NCI-H128 (cell line): ENCODE results near the gene STK10.

Source experiments
- DNase-seq: peaks from one replicate; lab custom pipeline; 2025; ENCODE audit not compliant: unreplicated experiment; lab: John Stamatoyannopoulos, UW

The STK10 gene

DNA sequence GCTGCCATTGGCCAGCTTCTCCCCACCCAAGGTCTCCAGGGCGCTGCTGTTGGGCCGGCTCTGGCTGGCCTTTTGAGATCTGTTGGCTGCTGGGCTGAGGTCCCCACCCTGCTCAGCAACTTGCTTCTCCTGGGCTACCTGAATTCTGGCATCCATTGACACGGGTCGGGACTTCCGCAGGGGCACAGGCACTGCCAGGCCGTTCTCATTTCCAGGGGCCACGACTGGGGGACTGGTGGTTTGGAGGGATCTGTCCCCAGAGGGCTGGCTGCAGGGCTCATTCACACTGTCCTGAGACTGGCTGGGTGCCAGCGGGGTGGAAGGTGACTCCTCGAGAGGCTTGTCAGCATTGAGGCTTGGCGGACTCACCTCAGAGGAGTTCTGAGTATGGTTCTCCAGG is 94.5 kb downstream of the STK10 start:
- DNase-seq: no peak

DNA sequence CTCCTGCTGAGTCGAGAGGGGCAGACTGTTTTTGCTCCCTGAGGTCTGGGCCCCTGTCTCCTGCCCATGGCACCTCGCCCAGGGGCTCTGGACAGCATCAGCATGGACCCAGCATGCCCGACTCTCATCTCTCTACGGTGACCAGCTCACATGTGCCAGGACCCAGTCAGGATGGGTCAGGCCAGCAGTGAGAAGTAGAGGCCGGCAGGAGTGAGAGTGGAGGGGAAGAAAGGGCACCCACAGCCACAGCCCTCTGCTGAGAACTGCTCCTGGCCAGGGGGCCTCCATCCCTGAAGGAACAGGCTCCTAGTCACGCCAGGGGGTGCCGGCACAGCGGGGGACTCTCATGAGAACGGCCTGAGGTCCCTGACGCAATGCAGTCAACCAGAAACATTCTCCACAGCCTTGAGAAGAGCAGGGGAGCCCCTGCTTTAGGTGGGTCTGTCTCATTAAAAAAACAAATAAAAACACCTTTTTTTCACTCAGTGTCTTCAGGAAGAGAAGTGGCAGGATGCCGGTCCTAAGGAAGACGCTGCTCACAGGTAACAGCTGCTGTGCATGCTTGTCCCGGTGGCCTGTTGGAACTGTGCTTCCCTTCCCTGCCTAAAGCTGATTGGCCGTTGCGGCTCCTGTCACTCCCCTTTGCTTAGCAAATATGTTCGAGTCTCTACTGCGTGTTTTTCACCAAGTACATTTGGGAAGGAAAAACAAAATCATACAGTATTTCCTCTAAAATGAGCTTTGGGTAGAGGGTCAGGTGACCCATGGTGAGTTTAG is 95.9 kb downstream of the STK10 start:
- no peak for DNase-seq

DNA sequence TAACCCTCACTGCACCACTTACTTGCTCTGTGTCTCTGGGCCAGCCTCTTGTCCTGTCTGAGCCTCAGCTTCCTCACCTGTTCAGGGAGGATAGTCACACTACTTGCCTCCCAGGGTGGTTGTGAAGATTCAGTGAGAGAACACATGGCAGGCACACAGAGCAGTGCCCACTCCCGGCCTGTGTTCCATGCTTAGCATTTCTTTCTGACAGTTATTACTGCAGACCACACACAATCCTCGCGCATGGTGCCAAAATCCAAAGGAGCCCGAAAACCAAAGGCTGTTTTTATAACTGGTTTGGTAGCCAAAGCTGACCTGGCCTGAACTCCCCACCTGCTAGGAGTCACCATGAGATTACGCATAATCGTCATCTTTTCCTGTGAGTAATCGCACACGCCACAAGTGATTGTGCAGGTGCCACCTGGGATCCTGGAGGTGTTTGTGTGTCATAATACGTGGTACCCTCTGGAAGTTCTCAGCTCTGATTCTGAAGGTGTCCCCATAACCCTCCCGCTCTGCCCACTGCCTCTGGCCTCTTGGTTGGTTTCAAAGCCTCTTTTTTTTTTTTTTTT is 97.0 kb downstream of the STK10 start:
- DNase-seq: no peak

DNA sequence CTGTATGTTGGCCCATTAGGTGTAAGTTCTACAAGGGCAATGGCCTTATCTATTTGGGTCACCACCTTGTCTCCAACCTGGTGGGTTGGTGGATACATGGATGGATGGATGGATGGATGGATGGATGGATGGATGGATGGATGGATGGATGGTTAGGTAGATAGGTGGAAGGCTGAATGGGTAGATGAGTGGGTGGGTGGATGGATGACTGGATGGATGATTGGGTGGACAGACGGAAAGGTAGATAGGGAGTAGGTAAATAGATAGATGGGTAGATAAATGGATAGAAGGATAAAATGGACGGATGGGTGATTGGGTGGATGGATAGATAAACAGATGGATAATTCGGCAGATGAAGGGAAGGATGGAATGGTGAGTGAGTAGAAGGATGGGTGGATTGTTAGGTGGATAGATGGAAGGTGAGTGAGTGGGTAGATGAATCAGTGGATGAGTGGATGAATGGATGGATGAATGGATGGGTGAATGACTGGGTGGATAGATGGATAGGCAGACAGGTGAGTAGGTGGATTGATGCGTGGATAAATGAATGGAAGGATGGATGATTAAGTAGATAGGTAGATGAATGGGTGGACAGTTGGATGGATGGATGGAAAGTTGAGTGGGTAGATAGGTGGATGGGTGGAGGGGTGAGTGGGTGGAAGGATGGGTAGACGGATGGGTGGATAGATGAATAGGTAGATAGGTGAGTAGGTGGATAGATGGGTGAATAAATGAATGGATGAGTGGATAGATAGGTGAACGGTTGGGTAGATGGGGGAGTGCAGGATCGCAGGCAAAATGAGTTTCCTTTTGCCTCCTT is 98.5 kb downstream of the STK10 start:
- DNase-seq: no peak

DNA sequence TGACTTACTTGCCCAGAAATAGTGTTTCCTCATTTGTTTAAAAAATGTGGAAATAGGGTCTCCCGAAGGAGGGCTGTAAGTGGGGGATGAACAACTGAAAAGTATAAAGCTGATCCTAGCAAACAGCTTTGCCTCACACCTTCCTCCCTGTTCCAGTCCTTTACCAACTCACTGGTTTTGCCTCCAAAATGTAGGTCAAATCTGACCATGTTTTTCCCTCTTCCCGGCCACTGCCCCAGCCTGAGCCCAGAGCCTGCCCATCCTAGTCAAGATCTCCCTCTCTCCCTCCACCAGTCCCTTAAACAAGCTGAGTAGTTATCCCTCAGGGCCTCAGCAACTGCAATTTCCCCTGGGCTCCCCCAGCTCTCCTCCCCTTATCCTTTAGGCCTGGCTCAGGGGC is 99.2 kb downstream of the STK10 start:
- no peak for DNase-seq

DNA sequence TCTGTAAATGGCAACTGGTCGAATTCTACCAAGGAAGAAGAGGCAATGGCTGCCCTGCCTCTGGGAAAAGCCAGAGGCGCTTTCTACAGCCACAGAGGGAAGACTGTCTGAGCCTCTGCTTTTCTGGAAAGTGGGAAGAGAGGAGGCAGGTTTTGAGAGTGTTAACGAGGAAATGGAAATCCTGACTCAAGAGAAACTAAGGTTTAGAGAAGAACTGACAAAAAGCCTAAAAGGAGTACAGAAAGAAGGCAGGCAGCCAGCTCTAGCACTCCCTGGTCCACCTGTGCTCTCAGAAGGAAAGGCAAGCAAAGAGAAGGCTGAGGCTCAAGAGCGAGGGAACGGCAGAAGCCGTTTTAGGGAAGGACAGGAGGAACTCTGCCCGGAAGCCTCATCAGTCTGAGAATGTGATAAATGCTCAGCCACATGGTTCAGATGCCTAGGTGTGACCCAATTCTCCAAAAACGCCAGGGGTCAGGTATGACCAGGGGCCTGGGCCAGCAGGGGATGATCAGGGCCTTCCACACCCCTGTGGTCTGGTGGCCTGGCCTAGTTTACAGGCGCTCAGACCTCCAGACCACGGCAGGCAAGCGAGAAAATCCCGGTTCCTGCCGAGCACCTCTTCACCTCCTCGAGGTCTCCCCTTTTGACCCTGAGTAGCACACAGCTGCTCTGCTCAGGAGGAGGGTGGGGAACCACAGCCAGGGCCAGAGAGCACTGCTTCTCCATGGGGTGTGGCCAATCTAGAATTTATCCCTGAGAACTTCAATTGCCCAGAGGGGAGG is 101.6 kb downstream of the STK10 start:
- DNase-seq: no peak

DNA sequence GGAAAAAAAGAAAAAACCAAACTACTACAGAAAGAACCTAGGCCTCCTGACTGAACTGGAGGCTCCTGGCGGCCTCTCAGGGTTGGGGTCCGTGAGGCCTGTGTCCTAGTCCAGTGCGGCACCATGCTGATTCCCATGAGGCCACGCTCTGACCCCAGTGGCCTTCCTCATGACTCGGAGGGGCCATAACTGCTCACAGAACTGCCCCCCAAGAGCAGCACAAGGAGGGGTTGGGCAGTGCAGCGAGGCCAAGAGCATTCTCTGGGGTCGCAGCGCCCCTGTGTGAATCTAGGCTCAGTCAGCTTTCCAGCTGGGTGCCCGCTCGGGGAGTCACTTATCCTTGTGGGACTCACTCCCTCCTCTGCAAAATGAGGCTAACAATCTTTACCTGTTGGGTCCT is 102.3 kb downstream of the STK10 start:
- no peak for DNase-seq

DNA sequence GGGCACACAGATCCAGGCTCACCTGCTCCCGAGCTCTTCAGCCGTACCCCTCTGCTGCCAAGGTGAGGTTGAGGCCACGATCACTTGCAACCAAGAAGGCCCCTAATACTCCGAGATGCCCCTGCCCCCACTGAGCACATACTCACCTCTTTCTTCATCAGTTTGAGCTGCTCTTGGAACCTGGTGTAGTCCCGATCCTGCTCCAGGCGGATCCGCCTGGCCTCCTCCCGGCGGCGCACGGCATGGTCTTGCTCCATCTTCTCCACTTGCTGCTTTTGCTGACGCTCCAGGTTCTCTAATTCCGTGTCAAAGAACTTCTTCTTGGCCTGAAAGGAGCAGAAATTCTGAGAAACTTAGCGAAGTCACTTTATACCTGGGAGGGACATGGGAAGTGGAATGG is 105.8 kb downstream of the STK10 start:
- DNase-seq: no peak

DNA sequence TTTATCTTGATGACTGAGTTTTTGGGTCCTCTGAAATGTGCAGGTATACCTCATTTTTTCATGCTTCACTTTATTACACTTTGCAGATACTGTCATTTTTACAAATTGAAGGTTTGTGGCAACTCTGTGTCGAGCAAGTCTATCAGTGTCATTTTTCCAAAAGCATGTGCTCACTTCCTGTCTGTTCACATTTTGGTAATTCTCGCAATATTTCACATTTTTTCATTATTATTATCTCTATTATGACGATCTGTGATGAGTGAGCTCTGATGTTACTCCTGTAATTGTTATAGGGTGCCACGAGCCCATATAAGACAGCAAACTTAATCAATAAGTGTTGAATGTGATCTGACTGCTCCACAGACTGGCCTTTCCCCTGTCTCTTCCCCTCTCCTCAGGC is 108.1 kb downstream of the STK10 start:
- no peak for DNase-seq

DNA sequence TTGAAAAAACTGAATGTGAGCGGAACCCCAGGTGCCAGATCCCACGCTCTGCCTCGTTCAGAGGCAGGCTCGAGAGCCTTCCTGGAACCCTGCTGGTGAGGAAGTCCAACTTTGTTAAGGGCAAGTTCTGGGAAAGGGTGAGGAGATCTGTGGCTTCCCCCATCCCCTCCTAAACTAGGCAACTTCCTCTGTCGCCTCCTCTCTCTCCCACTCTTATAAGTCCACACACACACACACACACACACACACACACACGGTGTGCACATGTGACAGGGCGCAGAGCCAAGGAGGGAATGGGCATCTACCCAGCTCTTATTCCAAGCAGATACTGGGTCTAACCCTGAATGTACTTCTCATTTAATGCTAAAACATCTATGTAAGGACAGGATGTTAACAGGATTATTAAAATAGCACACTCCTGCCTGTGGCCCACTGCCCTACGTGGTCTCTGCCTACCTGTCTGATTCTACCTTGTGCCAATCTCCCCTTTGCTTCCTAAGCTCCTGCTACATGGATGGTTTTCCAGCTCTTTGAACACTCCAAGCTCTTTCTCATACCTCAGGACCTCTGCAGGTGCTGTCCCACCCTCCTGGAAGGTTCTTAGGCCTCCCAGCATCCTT is 109.2 kb downstream of the STK10 start:
- no peak for DNase-seq

DNA sequence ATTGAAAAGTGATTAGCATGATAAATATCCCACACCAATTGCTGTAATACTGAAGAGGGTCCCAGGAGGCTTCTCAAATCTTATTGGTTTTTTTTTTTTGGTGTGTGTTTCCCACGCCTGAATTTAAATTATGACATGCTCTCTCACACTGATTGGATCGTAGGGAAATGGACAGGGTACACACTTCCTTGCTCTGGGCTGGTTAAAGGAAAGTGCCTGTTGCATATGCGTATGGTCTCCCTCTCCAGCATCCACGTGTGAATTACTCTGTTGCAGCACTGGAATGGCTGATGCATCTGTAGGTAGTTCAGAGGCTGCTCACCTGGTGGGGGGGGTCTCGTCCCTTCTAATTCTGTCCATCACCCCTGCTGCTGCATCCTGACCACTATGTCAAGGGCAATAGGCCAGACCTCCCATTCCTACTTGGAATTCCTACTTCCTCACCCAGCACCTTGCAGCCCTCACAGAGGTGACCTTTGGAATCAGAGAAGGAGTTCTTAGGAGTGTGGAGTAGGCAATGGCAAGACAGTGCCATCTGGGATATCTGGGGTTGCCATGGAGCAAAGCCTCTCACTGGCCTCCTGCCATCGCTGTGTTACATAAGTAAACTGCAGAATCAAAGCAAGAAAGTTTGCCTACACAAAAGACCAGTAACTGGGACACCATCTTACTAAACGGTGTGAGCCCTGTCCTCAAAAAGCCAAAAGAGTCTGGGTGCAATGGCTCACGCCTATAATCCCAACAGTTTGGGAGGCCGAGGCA is 110.2 kb downstream of the STK10 start:
- no peak for DNase-seq

DNA sequence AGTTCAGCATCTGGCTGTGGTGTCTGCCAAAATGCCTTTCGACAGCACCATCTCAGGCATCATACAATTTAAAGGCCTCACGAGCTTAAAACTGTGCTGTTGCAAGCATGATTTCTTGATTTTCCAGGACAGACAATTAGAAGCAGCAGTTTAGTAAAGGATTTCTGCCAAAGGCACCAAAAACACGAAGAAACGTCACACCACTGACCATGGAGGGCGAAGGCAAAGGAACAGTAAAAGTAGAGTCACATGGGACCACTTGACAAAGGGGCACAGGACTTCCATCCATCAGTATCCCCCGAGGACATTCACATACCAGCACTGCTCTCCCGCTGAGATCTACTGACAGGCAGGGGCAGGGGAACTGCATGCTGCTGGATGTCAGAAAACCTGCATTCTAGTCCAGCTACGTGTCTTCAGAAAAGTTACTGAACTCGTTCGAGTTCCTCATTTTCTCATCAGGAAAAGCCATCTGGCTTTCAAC is 111.2 kb downstream of the STK10 start:
- no peak for DNase-seq

DNA sequence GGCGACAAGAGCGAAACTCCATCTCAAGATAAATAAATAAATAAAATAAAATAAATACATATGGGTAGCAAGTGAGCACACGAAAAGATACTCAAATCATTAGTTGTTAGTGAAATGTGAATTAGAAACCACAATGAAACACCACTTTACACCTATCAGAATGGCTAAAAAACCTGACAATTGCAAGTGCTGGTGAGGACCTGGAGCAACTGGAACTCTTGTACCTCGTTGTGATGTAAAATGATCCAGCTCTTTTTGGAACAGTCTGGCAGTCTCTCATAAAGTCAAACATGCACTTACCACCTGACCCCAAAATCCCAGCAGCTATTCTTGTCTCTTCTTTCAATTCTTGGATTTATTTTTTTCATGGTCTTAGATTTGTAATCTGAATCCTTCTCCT is 112.4 kb downstream of the STK10 start:
- DNase-seq: no peak

DNA sequence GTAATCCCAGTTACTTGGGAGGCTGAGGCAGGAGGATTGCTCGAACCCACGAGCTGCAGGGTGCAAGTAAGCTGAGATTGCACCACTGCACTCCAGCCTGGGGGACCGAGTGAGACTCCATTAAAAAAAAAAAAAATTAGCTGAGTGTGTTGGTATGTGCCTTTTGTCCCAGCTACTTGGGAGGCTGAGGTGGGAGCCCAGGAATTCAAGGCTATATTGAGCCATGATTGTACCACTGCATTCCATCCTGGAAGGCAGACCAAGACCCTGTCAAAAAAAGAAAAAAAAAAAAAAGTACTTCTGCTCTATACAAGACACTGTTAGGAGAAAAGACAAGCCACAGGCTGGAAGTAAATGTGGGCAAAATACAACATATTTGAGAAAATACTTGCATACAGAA is 113.1 kb downstream of the STK10 start:
- DNase-seq: no peak

DNA sequence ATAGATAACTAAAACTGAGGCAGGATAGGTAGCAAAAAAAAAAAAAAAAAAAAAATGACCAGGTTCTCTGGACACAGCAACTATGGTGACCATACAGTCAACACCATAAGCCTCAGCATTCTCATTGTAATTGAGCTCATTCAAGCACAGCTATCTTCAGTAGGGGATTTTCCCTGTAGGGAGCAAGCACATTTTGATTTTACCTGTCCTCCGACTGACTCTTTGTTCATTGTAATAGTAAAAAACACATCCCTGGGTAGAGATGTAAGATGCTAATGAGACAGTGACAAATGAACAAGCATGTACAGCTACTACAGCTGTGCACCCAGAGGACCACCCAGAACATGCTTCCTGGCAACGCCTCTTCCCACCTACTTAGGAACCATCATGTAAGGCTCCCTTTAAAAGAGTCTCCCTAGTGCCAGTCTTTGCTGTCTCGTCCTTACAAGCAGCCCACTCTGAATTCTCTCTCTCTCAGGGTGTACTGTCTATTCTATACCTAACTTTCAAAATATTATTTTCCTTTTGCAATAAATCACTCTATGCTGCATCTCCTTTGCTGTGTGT is 116.6 kb downstream of the STK10 start:
- DNase-seq: no peak

DNA sequence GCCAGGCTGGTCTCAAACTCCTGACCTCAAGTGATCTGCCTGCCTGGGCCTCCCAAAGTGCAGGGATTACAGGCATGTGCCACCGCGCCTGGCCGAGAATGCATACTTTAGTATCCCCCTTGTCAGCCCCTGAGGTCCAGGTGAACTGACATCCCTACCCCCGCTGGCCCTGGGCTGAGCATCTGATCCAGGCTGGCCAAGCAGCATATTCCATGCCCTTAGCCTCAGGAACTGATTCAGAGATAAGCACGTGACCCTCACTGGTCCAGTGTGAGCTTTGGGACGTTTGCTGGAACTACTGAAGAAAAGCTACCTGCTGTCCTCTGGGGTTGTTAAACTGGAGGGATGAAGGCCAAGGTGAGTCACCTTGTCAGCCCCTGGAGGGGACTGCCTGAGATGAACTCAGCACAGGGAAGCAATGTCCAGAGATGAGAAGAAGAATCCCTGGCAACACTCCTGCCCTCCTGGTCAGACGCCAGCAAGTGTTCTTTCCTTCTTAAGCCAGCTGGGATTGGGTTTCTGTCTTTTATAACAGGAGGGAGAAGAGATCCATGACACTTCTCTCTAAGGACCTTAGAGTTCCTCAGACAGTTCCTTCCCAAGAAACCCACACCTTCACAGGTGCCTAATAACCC is 122.5 kb downstream of the STK10 start:
- DNase-seq: no peak

DNA sequence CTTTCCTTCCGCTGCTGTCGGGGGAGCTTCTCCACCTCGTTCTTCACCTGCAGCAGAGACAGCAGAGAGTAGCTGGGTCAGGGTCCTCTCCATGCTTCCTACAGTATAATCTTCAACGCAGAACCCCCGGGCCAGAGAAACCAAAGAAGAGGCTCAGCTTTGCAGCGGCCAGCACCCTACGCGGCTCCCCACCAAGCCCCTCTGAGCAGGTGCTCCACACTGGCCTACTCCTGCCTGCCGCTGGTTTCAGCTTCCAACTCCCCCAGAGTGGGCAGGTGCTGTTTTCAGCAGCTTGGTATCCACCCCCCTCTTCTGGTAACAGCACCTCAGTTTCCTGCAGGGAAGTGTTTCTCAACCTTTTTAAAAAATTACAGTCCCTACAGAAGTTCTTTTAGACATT is 123.3 kb downstream of the STK10 start:
- no peak for DNase-seq

DNA sequence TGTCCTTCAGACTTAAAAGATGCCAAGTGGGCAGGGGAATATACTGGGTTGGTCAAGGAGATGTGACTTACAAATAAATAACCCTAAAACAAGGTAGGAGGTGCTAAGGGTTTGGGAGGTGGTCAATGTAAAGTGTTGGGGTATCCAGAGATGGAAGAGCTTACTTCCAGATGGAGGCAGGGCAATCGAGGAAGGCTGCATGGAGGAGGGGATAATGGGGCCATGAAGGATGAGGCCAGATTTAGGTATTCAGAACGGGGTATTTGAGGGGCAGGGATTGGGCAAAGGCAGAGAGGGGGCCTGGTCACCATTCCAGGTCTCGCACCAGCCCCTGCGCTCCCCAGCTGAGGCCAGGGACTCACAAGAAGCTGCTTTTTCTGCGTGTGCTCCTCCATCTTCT is 123.7 kb downstream of the STK10 start:
- DNase-seq: no peak
